GM10266 (cell line): ENCODE measurements around the gene ODAD2.

Source experiments
- DNase-seq: peaks from one replicate; pipeline ENCODE4 v3.0.0; 2012; ENCODE audit errors: extremely low spot score
- TF ChIP-seq, protein P1 (sequence below): IDR thresholded peaks from 2 replicates; pipeline ENCODE4 v1.5.1; 2012; ENCODE audit warnings: mild to moderate bottlenecking, low read depth; ENCODE audit not compliant: control insufficient read depth, insufficient read depth; ENCODE audit errors: missing control alignments

The ODAD2 gene

GRCh38 chr10:27998954-27999275 is at the start of gene ODAD2:
Gene ODAD2 (minus strand): TSS chr10:27999079. CDS start chr10:27995142, 3,937 bp downstream.
- DNase-seq: no peak
- TF ChIP-seq, protein P1, sequence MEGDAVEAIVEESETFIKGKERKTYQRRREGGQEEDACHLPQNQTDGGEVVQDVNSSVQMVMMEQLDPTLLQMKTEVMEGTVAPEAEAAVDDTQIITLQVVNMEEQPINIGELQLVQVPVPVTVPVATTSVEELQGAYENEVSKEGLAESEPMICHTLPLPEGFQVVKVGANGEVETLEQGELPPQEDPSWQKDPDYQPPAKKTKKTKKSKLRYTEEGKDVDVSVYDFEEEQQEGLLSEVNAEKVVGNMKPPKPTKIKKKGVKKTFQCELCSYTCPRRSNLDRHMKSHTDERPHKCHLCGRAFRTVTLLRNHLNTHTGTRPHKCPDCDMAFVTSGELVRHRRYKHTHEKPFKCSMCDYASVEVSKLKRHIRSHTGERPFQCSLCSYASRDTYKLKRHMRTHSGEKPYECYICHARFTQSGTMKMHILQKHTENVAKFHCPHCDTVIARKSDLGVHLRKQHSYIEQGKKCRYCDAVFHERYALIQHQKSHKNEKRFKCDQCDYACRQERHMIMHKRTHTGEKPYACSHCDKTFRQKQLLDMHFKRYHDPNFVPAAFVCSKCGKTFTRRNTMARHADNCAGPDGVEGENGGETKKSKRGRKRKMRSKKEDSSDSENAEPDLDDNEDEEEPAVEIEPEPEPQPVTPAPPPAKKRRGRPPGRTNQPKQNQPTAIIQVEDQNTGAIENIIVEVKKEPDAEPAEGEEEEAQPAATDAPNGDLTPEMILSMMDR: no peak

GRCh38 chr10:28047061-28047460 is 48.2 kb upstream of the ODAD2 start:
- DNase-seq: no peak
- TF ChIP-seq, protein P1: no peak

GRCh38 chr10:28046579-28046978 is 47.7 kb upstream of the ODAD2 start:
- TF ChIP-seq, protein P1: no peak
- no peak for DNase-seq

DNA sequence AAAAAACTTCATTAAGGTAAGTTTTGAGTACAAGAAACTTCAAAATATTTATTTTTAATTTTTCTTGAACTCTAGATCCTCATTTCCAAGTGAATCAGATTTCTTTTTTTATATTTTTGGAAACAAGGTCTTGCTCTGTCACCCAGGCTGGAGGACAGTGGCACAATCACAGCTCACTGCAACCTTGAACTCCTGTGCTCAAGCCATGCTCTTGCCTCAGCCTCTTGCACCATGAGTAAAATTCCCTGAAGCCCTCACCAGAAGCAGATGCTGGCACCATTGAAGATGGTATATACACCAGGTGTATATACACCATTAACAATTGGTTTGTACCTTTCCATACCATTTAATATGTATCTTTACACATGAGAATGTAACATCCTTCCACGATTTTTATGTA is 45.1 kb upstream of the ODAD2 start:
- DNase-seq: no peak
- TF ChIP-seq, protein P1: no peak

- no peak for DNase-seq
- TF ChIP-seq, protein P1: no peak
Measured at GRCh38 chr10:28036587-28036986, 37.7 kb upstream of the ODAD2 start.

DNA sequence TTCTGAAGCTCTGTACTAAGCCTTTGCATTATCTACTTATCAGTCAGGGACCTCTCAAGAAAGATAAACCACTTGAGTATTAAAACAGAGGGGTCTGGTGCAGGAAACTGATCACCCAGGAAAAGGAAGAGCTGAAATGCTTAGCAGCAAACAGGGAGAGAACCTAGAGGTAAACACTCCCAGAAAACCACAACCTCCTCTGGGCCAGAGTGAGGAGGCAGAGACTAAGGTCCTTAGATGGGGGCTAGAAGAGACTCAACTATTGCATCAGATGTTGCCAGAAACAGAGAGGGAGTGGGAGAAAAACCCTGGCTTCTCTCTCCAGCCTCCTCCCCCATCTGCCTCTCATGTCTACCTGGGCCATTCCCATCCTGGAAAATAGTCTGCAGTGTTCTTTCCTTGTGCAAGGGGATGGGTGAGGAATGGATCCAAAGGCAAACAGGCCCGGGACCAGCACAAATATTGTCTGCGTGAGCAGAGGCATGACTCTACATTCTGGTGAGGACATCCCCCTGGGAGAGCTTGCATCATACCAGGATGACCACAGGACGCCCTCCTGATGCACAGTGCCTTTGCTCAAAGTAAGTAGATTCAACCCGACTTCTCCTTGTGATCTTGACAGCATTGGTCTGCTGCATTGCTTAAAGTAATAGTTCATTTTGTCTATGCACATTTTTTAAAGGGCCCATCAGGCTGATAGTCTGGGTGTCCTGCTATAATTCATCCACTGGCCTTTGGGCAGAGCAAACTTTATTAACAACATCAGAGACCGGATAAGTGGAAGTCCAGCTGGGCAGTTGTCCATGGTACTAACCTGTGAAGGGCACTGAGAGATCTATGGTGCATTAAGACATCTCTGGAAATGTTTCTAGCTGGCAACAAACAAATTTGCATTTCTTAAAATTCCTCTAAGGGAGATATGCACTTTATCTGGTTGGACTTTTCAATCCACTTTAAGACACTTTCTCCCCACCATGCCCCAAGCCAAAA is 22.4 kb upstream of the ODAD2 start:
- TF ChIP-seq, protein P1: no peak
- DNase-seq: no peak

DNA sequence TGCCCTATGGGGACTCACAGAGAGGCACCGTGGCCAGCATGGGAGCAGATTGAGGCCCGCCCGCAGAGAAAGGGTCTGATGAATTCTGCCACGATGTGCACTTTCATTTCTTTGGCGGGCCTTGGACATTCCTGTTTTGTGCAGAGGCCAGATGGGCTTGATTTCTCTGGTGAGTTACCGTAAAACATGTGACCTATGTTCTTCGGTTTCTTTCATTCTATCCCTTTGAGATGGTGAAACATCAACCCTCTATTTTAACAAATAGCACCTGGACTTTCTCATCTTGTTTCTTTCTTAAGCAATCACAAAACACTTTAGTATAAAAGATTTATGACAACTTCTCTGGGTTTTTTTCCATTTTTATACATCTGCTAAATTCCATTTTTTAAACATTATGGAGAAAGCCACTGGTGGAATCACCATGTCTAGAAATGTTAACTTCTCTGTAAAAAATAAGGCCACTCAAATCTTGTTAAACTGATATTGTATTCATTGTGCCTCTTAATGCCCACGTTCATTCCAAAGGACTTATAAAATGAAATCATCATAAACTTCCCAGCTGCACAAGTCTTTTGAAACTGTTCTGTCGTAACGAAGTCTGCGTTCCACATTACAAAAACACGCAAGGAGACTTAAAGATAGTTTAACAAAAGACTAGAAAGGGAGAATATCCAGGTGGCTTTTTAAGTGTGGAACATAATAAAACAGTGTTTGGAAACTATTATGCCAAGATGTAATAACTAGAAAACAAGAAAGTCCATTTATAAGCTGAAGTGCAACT is 21.4 kb upstream of the ODAD2 start:
- TF ChIP-seq, protein P1: no peak

More for the DNA sequence above, 21.4 kb upstream of the ODAD2 start:
- no peak for DNase-seq
